ENCODE results near the gene SH3BP4.

SH3BP4 gene

GRCh38 chr2:234951664-234952269 is at the start of gene SH3BP4:
Gene SH3BP4 (plus strand): TSS chr2:234952017. CDS start chr2:235035003, 82,986 bp downstream.
- DNase-seq (ENCODE audit: low read depth): no peak

- no peak for DNase-seq (ENCODE audit: low read depth)
Observed at GRCh38 chr2:234904785-234905184, 47.0 kb upstream of the SH3BP4 start.

GRCh38 chr2:234905547-234906265 is 46.1 kb upstream of the SH3BP4 start:
- DNase-seq (ENCODE audit: low read depth): no peak

GRCh38 chr2:234910186-234910679 is 41.6 kb upstream of the SH3BP4 start:
- DNase-seq (ENCODE audit: low read depth): no peak

- DNase-seq (ENCODE audit: low read depth): peak; percentile 79
Observed at GRCh38 chr2:234911271-234911670, 40.5 kb upstream of the SH3BP4 start.

- DNase-seq (ENCODE audit: low read depth): no peak
Observed at GRCh38 chr2:234912437-234912836, 39.4 kb upstream of the SH3BP4 start.

- DNase-seq (ENCODE audit: low read depth): no peak
Observed at GRCh38 chr2:234913208-234913626, 38.6 kb upstream of the SH3BP4 start.

GRCh38 chr2:234914371-234915154 is 37.3 kb upstream of the SH3BP4 start:
- no peak for DNase-seq (ENCODE audit: low read depth)

GRCh38 chr2:234916674-234917073 is 35.1 kb upstream of the SH3BP4 start:
- no peak for DNase-seq (ENCODE audit: low read depth)

- no peak for DNase-seq (ENCODE audit: low read depth)
Observed at GRCh38 chr2:234917211-234917975, 34.4 kb upstream of the SH3BP4 start.

- no peak for DNase-seq (ENCODE audit: low read depth)
Observed at GRCh38 chr2:234919711-234920110, 32.1 kb upstream of the SH3BP4 start.

- DNase-seq (ENCODE audit: low read depth): no peak
Observed at GRCh38 chr2:234920836-234921235, 31.0 kb upstream of the SH3BP4 start.

- DNase-seq (ENCODE audit: low read depth): no peak
Observed at GRCh38 chr2:234929002-234929401, 22.8 kb upstream of the SH3BP4 start.

- no peak for DNase-seq (ENCODE audit: low read depth)
Observed at GRCh38 chr2:234930397-234930796, 21.4 kb upstream of the SH3BP4 start.

- DNase-seq (ENCODE audit: low read depth): no peak
Observed at GRCh38 chr2:234931371-234931770, 20.4 kb upstream of the SH3BP4 start.

- DNase-seq (ENCODE audit: low read depth): no peak
Observed at GRCh38 chr2:234932591-234933168, 19.1 kb upstream of the SH3BP4 start.

GRCh38 chr2:234935311-234935710 is 16.5 kb upstream of the SH3BP4 start:
- no peak for DNase-seq (ENCODE audit: low read depth)

GRCh38 chr2:234939576-234939975 is 12.2 kb upstream of the SH3BP4 start:
- no peak for DNase-seq (ENCODE audit: low read depth)

GRCh38 chr2:234939996-234940395 is 11.8 kb upstream of the SH3BP4 start:
- no peak for DNase-seq (ENCODE audit: low read depth)

GRCh38 chr2:234940527-234940926 is 11.3 kb upstream of the SH3BP4 start:
- no peak for DNase-seq (ENCODE audit: low read depth)

- no peak for DNase-seq (ENCODE audit: low read depth)
Observed at GRCh38 chr2:234945339-234945873, 6.4 kb upstream of the SH3BP4 start.

All from stromal cell of bone marrow (primary cell).